Measurements from ENCODE around the gene INAFM2. TPM values are rescaled to one million over a fixed set of nuclear protein-coding genes. Genes with fewer than 3 reads are reported as not detected.

The INAFM2 gene
- total RNA-seq, 1 donor from 2014 or later = 19.2 TPM

DNA sequence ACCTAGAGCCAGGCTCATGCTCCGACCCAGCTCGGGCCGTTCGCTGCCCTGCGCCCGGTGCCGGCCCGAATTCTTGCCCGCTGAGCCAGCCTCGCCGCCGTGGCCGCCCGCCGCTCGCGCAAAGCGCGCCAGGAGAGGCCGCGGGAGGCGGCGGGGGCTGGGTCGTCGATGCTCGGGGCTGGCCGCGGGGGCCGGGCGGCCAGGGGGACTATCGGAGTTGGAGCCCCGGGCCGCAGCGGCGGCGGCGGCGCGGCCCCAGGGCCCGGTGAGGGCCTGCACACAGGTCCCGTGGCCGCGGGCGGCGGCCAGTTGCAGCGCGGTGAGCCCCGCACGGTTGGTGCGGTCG, 41.7 kb upstream of the INAFM2 start:
- H3K36me3 Mint-ChIP-seq = no peaks in the 10 kb centered on the region
- H3K4me1 Mint-ChIP-seq = peaks cover 38% of the 10 kb centered on the region
- H3K4me3 Mint-ChIP-seq = no peak overlapping the region
- H3K27me3 Mint-ChIP-seq (ENCODE audit: low read depth) = peaks cover 58% of the 10 kb centered on the region
- H3K9me3 Mint-ChIP-seq = no peaks in the 10 kb centered on the region
- H3K27ac Mint-ChIP-seq = no peak overlapping the region
- TF ChIP-seq, protein P1, sequence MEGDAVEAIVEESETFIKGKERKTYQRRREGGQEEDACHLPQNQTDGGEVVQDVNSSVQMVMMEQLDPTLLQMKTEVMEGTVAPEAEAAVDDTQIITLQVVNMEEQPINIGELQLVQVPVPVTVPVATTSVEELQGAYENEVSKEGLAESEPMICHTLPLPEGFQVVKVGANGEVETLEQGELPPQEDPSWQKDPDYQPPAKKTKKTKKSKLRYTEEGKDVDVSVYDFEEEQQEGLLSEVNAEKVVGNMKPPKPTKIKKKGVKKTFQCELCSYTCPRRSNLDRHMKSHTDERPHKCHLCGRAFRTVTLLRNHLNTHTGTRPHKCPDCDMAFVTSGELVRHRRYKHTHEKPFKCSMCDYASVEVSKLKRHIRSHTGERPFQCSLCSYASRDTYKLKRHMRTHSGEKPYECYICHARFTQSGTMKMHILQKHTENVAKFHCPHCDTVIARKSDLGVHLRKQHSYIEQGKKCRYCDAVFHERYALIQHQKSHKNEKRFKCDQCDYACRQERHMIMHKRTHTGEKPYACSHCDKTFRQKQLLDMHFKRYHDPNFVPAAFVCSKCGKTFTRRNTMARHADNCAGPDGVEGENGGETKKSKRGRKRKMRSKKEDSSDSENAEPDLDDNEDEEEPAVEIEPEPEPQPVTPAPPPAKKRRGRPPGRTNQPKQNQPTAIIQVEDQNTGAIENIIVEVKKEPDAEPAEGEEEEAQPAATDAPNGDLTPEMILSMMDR (IDR thresholded peaks at IDR 0.05; ENCODE audit: unreplicated experiment) = no peak
- no peak for DNase-seq (ENCODE audit: low spot score in 2 of 2, unreplicated experiment in 2 of 2)

DNA sequence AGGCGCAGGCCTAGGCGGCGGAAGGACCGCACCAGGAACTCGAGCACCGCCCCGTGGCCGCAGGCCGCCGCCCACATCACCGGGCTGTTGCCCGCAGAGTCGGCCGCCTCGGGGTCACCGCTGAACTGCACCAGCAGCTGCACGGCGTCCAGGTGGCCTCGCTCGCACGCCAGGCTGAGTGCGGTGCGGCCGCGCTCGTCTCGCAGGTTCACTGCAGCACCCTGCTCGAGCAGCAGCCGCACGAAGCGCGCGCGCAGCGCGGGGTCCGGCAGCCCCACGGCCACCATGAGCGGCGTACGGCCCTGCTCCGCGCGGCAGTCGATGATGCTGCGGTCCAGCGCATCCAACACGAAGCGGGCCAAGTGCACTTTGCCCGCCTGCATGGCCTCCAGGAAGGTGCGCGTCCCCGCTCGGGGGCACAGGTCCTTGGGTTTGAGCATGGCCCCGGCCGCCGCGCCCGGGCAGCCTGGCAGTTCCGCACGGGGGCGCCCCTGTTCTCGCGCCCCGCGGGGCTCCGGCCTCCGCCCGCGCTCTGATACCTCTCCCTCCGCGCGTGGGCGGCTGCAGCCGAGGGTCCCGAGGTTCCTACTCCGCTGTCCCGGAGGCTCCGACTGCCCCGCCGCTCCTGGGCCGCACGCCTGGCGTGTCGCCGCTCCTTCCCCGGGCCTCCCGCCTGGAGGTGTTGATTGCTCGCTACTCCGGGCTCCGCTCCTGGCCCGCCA, 41.2 kb upstream of the INAFM2 start:
- no peaks in the 10 kb centered on the region for H3K36me3 Mint-ChIP-seq
- peak overlapping the region; percentile 56 for H3K4me3 Mint-ChIP-seq
- peaks cover 58% of the 10 kb centered on the region for H3K27me3 Mint-ChIP-seq (ENCODE audit: low read depth)
- H3K4me1 Mint-ChIP-seq = peaks cover 37% of the 10 kb centered on the region
- H3K9me3 Mint-ChIP-seq = no peaks in the 10 kb centered on the region
- no peak overlapping the region for H3K27ac Mint-ChIP-seq
- peak in 1 of 2 experiments; percentile 58 for DNase-seq (ENCODE audit: low spot score in 2 of 2, unreplicated experiment in 2 of 2)
- TF ChIP-seq, protein P1 (IDR thresholded peaks at IDR 0.05; ENCODE audit: unreplicated experiment) = no peak

DNA sequence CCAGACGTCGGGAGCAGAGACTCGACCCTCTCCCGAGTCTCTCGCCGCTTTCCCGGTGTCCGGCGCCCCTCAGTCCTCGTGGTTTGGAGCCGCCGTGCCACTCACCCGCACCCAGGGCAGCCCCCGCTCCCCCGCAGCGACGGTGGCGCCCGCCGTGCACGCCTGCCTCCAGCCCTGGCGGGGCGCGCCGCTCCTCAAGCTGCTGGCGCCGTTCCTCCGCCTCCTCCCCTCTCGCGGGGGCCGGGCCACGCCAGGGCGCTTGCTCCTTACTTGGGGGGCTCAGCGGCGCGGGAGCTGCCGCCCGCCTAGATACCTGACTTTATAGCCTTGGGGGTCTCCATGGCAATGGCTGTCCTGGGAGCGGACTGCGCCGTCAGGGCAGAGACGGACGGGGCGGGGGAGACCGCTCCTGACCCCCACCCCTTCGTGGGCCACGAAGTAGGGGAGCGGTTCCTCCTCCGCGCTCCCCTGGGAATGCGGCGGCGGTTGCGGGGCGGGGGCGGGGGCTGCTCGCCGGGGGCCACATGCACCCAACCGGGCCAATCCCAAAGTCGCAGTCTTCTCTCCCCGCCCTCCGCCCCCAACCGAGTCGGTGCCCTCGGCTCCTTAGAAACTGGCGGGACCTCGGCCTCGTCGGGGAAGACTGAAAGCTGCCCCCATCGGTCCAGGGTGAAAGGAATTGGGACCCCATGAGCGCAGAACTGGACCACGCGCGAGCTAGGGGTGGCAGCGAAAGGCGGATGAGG, 40.5 kb upstream of the INAFM2 start, which contains the start of gene ANKRD63:
Gene ANKRD63 (minus strand): TSS at position 196 of the 746 bp plus-strand sequence. CDS start 478 bp downstream, outside the sequence.
- Mint-ChIP-seq H3K4me3 (peak within 1 kb of the TSS; percentile 56), H3K36me3 (no peaks in the 10 kb centered on the region), H3K4me1 (peaks cover 35% of the 10 kb centered on the region), H3K27me3 (ENCODE audit: low read depth) (peaks cover 58% of the 10 kb centered on the region), H3K9me3 (no peaks in the 10 kb centered on the region), H3K27ac (no peak within 1 kb of the TSS)
- DNase-seq (ENCODE audit: low spot score in 2 of 2, unreplicated experiment in 2 of 2) = no peak
- TF ChIP-seq, protein P1 (IDR thresholded peaks at IDR 0.05; ENCODE audit: unreplicated experiment) = no peak

DNA sequence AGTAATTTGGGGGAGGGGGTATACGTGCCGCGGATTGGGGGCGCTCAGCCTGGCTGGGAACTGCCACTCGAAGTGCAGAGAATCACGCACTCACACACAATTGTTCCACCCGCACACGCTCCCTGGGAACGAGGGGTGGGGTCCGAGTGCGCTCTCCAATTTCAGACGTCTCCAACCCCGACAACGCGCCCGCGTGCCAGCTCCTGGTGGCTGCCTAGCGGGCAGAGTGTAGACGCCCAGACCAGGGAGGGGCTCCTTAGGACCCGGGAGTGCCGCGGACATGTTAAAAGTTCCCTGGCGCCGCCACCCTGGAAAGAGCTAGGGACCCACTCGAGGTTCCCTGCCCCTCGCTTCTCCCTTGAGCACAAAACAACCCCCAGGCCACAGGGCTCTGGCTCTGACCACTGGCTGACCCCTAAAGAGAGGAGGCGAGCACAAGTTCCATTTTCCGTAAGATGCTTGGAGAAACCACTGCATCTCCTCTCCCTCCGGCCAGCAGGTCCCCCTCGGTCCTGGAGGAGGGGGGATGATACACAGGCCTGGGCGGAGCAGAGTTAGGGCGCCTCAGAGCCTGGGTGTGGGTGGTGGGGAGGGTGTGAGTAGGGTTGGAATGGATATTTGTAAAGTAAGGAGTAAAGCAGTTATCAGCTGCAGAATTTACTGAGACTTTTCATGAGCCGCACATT, 39.7 kb upstream of the INAFM2 start:
- Mint-ChIP-seq H3K9me3 (no peaks in the 10 kb centered on the region), H3K4me1 (peaks cover 35% of the 10 kb centered on the region), H3K27ac (no peak overlapping the region), H3K27me3 (ENCODE audit: low read depth) (peaks cover 54% of the 10 kb centered on the region), H3K4me3 (peak overlapping the region; percentile 31), H3K36me3 (no peaks in the 10 kb centered on the region)
- no peak for DNase-seq (ENCODE audit: low spot score in 2 of 2, unreplicated experiment in 2 of 2)
- TF ChIP-seq, protein P1 (IDR thresholded peaks at IDR 0.05; ENCODE audit: unreplicated experiment) = no peak

DNA sequence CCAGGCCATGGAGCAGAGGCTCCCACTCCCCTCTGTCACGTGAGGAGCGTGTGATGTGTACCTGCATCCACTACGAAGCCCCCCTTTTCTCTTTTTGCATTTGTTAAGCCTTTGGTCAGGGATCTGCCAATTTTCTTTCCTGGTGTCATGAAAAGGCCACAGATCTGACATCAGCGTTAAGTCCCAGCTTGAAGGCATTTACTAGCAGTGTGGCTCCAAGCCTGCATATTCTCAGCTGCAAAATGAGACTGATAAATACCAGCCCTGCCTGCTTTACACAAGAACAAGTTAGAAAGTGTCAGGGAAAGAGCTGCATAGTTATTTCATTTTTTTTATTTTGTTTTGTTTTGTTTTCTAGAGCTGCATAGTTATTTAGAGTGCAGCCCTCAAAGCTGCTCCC, 38.3 kb upstream of the INAFM2 start:
- Mint-ChIP-seq H3K27ac (no peak overlapping the region), H3K4me3 (peak overlapping the region; percentile 24), H3K9me3 (no peaks in the 10 kb centered on the region), H3K36me3 (no peaks in the 10 kb centered on the region), H3K4me1 (peaks cover 30% of the 10 kb centered on the region), H3K27me3 (ENCODE audit: low read depth) (peaks cover 44% of the 10 kb centered on the region)
- TF ChIP-seq, protein P1 (IDR thresholded peaks at IDR 0.05; ENCODE audit: unreplicated experiment) = no peak
- no peak for DNase-seq (ENCODE audit: low spot score in 2 of 2, unreplicated experiment in 2 of 2)
